ENCODE results near the gene NPB.

NPB gene

DNA sequence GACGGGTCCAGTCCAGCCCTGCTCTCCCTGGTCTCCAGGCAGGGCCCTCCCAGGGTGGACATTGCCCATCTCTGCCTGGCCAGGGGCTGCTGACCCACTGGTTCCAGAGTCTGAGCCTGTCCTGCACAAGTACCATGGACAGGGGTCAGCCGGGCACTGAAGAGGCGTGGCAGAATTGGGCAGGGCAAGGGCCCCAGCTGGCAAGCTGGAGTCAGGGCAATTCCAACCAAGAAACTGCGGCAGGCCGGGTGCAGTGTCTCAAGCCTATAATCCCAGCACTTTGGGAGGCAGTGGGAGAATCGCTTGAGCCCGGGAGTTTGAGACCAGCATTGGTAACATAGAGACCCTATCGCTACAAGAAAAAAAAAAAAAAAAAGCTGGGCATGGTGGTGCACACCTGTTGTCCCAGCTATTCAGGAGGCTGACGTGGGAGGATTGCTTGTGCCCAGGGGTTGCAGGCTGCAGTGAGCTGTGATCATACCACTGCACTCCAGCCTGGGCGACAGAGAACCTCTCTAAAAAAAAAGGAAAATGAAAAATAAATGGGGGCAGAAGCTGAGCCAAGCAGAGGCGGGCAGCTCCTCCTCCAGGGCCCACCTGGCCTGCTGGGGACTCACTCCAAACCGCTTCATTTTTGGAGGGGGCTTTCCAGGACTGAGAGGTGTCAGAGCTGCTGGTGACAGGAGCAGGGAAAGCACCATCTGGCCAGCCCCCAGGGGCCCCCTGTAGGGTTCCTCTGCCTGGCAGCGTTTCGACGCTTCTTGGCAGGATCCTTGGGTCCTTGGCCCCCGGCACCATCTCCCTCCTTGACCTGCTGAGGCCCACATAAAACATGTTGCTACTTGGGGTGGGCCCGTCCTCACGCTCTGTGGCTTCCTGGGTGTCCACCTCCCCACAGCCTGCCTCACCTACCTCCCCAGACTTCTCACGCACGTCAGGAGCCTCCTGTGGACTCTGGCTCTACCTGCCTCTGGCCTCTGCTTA, 28.4 kb downstream of the NPB start:
- no peaks in the 10 kb centered on the region for H3K36me3 ChIP-seq
- H3K27ac ChIP-seq: no peak overlapping the region
- peaks cover 36 to 38% of the 10 kb centered on the region in 2 experiments for H3K4me1 ChIP-seq (ENCODE audit: control insufficient read depth in 1 of 2, insufficient read depth in 1 of 2, low read depth in 1 of 2, low read length in 1 of 2)
- TF ChIP-seq, protein P1, sequence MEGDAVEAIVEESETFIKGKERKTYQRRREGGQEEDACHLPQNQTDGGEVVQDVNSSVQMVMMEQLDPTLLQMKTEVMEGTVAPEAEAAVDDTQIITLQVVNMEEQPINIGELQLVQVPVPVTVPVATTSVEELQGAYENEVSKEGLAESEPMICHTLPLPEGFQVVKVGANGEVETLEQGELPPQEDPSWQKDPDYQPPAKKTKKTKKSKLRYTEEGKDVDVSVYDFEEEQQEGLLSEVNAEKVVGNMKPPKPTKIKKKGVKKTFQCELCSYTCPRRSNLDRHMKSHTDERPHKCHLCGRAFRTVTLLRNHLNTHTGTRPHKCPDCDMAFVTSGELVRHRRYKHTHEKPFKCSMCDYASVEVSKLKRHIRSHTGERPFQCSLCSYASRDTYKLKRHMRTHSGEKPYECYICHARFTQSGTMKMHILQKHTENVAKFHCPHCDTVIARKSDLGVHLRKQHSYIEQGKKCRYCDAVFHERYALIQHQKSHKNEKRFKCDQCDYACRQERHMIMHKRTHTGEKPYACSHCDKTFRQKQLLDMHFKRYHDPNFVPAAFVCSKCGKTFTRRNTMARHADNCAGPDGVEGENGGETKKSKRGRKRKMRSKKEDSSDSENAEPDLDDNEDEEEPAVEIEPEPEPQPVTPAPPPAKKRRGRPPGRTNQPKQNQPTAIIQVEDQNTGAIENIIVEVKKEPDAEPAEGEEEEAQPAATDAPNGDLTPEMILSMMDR (IDR thresholded peaks at IDR 0.05): no peak
- H3K9me3 ChIP-seq: no peaks in the 10 kb centered on the region
- H3K27me3 ChIP-seq: peaks cover 76% of the 10 kb centered on the region
- H3K4me3 ChIP-seq (ENCODE audit: low read depth in 1 of 2, low read length in 1 of 2): no peak overlapping the region

DNA sequence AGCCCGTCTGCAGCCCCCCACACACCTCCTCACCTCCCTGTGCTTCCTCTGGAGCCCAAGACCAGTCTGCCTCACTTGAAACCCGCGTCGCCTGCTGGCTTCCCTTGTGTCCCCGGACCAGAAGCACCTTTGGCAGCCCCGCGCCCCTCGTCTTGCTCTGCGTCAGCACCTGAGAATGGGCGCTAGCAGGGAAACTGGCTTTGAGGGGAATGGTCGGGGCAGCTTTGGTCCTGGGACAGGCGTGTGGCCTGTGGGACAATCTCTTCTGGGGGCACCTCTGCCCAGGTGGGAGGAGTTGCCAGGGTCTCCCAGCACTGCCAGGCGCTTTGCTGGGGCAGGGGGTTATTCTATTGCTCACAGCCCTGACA, 29.1 kb downstream of the NPB start:
- TF ChIP-seq, protein P1 (IDR thresholded peaks at IDR 0.05): no peak
- no peaks in the 10 kb centered on the region for H3K36me3 ChIP-seq
- no peak overlapping the region for H3K4me3 ChIP-seq (ENCODE audit: low read depth in 1 of 2, low read length in 1 of 2)
- H3K4me1 ChIP-seq (ENCODE audit: control insufficient read depth in 1 of 2, insufficient read depth in 1 of 2, low read depth in 1 of 2, low read length in 1 of 2): peaks cover 28 to 31% of the 10 kb centered on the region in 2 experiments
- no peaks in the 10 kb centered on the region for H3K9me3 ChIP-seq
- no peak overlapping the region for H3K27ac ChIP-seq
- peaks cover 84% of the 10 kb centered on the region for H3K27me3 ChIP-seq

DNA sequence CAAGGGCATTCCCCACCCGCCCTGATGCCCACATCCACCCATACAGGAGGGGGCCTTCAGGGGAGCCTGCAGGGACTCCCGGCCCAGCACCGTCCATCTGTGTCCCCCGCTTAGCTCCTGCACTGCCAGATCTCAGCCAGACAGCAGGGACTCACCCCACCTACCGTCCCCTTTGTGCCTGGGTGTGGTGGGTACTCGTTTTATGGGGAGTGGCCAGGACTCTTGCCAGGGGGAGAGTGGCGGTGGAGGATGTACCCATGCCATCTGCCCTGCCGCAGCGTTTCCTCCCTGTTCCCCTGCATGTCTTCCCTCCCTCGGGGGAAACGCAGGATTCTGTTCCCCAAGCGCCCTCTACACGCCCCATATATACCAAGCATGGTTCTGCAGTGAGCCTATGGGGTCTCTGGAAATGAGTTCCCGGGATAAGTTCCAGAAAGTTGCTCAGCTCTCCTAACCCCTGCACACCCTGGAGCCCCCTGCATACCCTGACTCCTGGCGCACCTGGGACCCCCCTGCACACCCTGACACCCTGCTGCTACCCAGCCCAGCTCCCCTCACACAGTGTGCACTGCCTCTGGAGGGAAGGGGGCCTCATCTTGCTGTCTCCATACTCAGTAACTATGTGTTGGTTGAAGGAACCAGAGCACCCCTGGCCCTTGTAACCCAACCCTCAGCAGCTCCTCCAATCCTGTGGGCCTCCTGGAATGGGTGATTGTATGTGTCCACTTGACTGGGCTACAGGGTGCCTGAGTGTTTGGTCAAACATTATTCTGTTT, 29.7 kb downstream of the NPB start:
- TF ChIP-seq, protein P1 (IDR thresholded peaks at IDR 0.05): no peak
- Histone ChIP-seq H3K4me3 (ENCODE audit: low read depth in 1 of 2, low read length in 1 of 2) (no peak overlapping the region), H3K27me3 (peaks cover 90% of the 10 kb centered on the region), H3K9me3 (no peaks in the 10 kb centered on the region), H3K4me1 (ENCODE audit: control insufficient read depth in 1 of 2, insufficient read depth in 1 of 2, low read depth in 1 of 2, low read length in 1 of 2) (peaks cover 26 to 29% of the 10 kb centered on the region in 2 experiments), H3K27ac (no peak overlapping the region), H3K36me3 (no peaks in the 10 kb centered on the region)

DNA sequence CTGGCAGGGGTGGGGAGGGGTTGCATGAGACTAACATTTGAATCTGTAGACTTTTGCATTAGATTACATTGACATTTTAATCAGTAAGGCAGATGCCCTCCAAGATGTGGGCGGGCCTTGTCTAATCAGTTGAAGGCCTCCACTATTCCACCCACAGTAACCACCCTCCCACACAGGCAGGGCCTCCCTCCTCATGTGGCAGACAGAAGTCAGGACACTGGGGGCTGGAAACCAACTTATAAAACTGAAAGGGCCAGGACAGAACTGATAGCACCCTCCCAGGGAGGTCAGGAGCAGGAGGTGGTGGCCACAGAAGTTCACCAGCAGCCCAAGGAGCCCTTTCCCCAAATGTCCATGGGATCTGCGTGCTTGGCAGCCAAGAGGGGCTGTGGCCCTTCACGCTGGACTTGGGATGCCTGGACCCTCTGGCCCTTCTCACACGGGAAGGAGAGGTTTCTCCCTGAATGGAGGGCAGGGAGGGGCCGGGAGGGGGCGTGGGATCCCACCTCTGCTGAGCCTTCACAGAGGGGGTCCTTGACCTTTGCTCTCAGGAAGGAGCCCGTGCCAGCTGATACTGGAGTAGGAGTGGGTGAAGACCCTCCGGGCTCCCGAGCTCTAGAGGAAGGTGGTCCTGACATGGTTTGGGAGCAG, 30.4 kb downstream of the NPB start:
- TF ChIP-seq, protein P1 (IDR thresholded peaks at IDR 0.05): no peak
- no peaks in the 10 kb centered on the region for H3K36me3 ChIP-seq
- peaks cover 30 to 36% of the 10 kb centered on the region in 2 experiments for H3K4me1 ChIP-seq (ENCODE audit: control insufficient read depth in 1 of 2, insufficient read depth in 1 of 2, low read depth in 1 of 2, low read length in 1 of 2)
- H3K27ac ChIP-seq: no peak overlapping the region
- no peaks in the 10 kb centered on the region for H3K9me3 ChIP-seq
- H3K27me3 ChIP-seq: peaks cover 97% of the 10 kb centered on the region
- no peak overlapping the region for H3K4me3 ChIP-seq (ENCODE audit: low read depth in 1 of 2, low read length in 1 of 2)

DNA sequence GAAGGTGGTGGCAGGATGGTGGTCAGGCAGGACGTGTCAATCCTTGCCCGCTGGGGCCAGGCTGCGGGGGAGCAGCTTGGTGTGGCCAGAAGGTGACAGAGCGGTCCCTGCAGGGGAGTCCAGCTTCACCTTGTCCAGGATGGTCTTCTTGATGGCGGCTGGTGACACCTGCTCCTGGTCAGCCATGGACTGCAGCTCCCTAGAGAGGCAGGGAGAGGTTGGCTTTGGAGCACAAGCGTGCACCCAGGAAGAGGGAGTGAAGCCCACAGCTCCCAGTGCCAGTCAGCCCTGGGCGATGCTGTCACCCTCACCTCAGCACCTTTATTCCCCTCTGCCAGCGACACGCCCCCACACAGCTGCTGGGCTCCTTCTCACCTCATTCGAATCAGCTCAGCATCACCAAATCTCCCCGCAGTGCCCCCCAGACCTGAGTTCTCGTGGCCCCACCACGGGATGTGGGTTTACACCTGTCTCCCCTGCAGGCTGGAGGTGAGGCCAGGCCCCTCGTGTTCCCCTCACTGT, 31.2 kb downstream of the NPB start:
- TF ChIP-seq, protein P1 (IDR thresholded peaks at IDR 0.05): no peak
- Histone ChIP-seq H3K27ac (no peak overlapping the region), H3K4me1 (ENCODE audit: control insufficient read depth in 1 of 2, insufficient read depth in 1 of 2, low read depth in 1 of 2, low read length in 1 of 2) (peaks cover 28 to 32% of the 10 kb centered on the region in 2 experiments), H3K36me3 (no peaks in the 10 kb centered on the region), H3K9me3 (no peaks in the 10 kb centered on the region), H3K4me3 (ENCODE audit: low read depth in 1 of 2, low read length in 1 of 2) (no peak overlapping the region), H3K27me3 (peaks cover 100% of the 10 kb centered on the region)

Data from neutrophil (primary cell).